OCI-LY1 (cell line): ENCODE measurements around the gene TRAPPC1.

Experiments
- H2AFZ ChIP-seq: fragments of 200-600 bp; sonication (generic), shearing (Covaris generic); 2 replicates; pipeline ENCODE4 v1.6.0; 2014; ENCODE audit warnings: antibody characterized with exemption, mild to moderate bottlenecking, low read length
- H3F3A ChIP-seq: fragments of 200-600 bp; sonication (generic), shearing (Covaris generic); 2 replicates; pipeline ENCODE4 v1.6.0; 2014; ENCODE audit warnings: mild to moderate bottlenecking, antibody characterized with exemption, low read length, moderate library complexity; ENCODE audit not compliant: insufficient read depth
- H3K27ac ChIP-seq: fragments of 200-600 bp; sonication (generic); 2 replicates; pipeline ENCODE4 v1.5.1; 2014; ENCODE audit warnings: low read length, mixed run types, mild to moderate bottlenecking, low read depth; ENCODE audit not compliant: poor library complexity, severe bottlenecking
- H3K27me3 ChIP-seq: fragments of 200-600 bp; sonication (generic); 2 replicates; pipeline ENCODE4 v1.6.0; 2014; ENCODE audit warnings: antibody characterized with exemption, mild to moderate bottlenecking, low read length, moderate library complexity; ENCODE audit not compliant: insufficient read depth
- H3K36me3 ChIP-seq: fragments of 200-600 bp; sonication (generic); 2 replicates; pipeline ENCODE4 v1.6.1; 2014; ENCODE audit warnings: mild to moderate bottlenecking, antibody characterized with exemption, low read length, moderate library complexity, mixed read lengths; ENCODE audit not compliant: insufficient read depth
- H3K4me1 ChIP-seq: fragments of 200-600 bp; sonication (generic); 2 replicates; pipeline ENCODE4 v1.5.1; 2014; ENCODE audit warnings: mild to moderate bottlenecking, low read length, moderate library complexity; ENCODE audit not compliant: insufficient read depth, severe bottlenecking
- H3K4me2 ChIP-seq: fragments of 200-600 bp; sonication (generic), shearing (Covaris generic); 2 replicates; pipeline ENCODE4 v1.6.1; 2014; ENCODE audit warnings: low read length
- H3K4me3 ChIP-seq: fragments of 200-600 bp; sonication (generic); 2 replicates; pipeline ENCODE4 v1.5.1; 2014; ENCODE audit warnings: low read length, low read depth, mild to moderate bottlenecking, mixed read lengths; ENCODE audit not compliant: poor library complexity, severe bottlenecking
- H3K79me2 ChIP-seq: fragments of 200-600 bp; shearing (Covaris generic); 2 replicates; pipeline ENCODE4 v1.6.1; 2016; ENCODE audit warnings: mixed run types, low read length, mixed read lengths; ENCODE audit not compliant: insufficient read depth
- H3K9ac ChIP-seq: fragments of 200-600 bp; sonication (generic), shearing (Covaris generic); 2 replicates; pipeline ENCODE4 v1.6.1; 2014; ENCODE audit warnings: mild to moderate bottlenecking, low read length, mixed read lengths
- H3K9me2 ChIP-seq: fragments of 200-600 bp; sonication (generic), shearing (Covaris generic); 2 replicates; pipeline ENCODE4 v1.6.1; 2014; ENCODE audit warnings: low read depth, mild to moderate bottlenecking, low read length, mixed read lengths
- H3K9me3 ChIP-seq: fragments of 200-600 bp; shearing (Covaris generic); 2 replicates; pipeline ENCODE4 v1.6.1; 2014; ENCODE audit warnings: low read length, mixed read lengths
- H4K20me1 ChIP-seq: fragments of 200-600 bp; sonication (generic), shearing (Covaris generic); 2 replicates; pipeline ENCODE4 v1.6.0; 2016; ENCODE audit warnings: mild to moderate bottlenecking, low read length; ENCODE audit not compliant: insufficient read depth
- EZH2 ChIP-seq: fragments of 200-600 bp; sonication (generic), shearing (Covaris generic); IDR thresholded peaks from 2 replicates; pipeline ENCODE4 v1.8.0; 2017; ENCODE audit warnings: borderline replicate concordance, mixed run types, mild to moderate bottlenecking, antibody characterized with exemption, low read length, moderate library complexity, mixed read lengths
- TF ChIP-seq, protein P1 (sequence below): fragments of 200-600 bp; sonication (generic), shearing (Covaris generic); IDR thresholded peaks from 2 replicates; pipeline ENCODE4 v1.5.1; 2017; ENCODE audit warnings: mild to moderate bottlenecking, antibody characterized with exemption, low read length, moderate library complexity, mixed read lengths

The TRAPPC1 gene

DNA sequence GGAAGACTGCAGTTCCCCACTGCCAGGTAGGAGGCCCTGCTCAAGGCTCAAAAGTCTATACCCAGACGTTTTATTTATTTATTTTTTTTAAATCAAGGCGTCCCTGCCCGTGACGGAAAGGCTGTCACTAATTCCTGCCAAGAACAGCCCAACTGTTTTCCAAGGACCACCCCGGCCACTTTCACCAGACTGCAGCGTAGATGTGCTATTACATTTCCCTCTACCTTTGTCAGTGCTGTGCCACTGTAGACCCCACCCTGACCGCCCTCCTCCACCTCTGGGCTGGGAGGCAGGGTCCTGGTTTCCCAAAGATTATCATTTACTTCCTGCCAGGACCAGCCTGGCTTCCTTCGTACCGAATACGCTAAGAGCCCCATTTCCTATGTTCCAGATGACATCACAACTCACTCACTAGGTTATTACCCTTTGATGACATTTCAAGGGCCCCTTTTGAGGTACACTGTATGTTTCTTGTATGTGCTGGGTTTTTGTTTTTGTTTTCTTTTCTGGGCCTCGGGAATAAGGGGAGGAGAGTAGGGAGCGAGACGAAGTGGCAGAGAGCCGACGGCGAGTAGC, 9.4 kb downstream of the TRAPPC1 start:
- Histone ChIP-seq H3K4me3 (peak overlapping the region; percentile 48), H4K20me1 (no peaks in the 10 kb centered on the region), H3K79me2 (no peaks in the 10 kb centered on the region), H2AFZ (no peak overlapping the region), H3F3A (no peaks in the 10 kb centered on the region), H3K4me1 (peaks cover 12% of the 10 kb centered on the region), H3K36me3 (no peaks in the 10 kb centered on the region), H3K9ac (peak overlapping the region; percentile 40; the same call in 1 of the 2 replicates), H3K9me2 (no peaks in the 10 kb centered on the region), H3K27me3 (no peaks in the 10 kb centered on the region), H3K9me3 (no peaks in the 10 kb centered on the region), H3K27ac (no peak overlapping the region), H3K4me2 (peak overlapping the region; percentile 64)
- TF ChIP-seq EZH2 = no peak

DNA sequence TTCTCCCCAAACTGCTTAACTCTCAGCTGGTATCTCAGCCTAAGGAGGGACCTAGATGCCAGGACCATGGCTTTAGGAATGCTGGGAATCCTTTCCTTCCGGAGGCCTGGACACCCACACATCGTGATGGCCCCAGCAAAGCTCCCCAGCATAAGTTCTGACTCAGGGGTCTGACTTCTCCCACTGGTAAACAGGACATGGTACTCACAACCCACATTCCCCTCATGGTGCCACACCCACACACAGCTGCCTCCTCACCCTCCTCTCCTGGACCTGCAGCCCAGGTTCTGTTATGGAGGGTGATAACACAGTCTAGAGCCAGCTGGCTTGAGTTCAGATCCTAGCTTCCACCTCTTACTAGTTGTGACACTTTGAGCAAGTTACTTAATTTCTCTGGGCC, 14.9 kb downstream of the TRAPPC1 start:
- H3K4me3 ChIP-seq = no peak overlapping the region
- H3K27me3 ChIP-seq = no peaks in the 10 kb centered on the region
- no peak overlapping the region for H3K4me2 ChIP-seq
- TF ChIP-seq EZH2 = no peak
- TF ChIP-seq, protein P1, sequence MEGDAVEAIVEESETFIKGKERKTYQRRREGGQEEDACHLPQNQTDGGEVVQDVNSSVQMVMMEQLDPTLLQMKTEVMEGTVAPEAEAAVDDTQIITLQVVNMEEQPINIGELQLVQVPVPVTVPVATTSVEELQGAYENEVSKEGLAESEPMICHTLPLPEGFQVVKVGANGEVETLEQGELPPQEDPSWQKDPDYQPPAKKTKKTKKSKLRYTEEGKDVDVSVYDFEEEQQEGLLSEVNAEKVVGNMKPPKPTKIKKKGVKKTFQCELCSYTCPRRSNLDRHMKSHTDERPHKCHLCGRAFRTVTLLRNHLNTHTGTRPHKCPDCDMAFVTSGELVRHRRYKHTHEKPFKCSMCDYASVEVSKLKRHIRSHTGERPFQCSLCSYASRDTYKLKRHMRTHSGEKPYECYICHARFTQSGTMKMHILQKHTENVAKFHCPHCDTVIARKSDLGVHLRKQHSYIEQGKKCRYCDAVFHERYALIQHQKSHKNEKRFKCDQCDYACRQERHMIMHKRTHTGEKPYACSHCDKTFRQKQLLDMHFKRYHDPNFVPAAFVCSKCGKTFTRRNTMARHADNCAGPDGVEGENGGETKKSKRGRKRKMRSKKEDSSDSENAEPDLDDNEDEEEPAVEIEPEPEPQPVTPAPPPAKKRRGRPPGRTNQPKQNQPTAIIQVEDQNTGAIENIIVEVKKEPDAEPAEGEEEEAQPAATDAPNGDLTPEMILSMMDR = no peak
- H3K9ac ChIP-seq = no peak overlapping the region
- H3K9me2 ChIP-seq = no peaks in the 10 kb centered on the region
- H4K20me1 ChIP-seq = no peaks in the 10 kb centered on the region
- H3K9me3 ChIP-seq = no peaks in the 10 kb centered on the region
- peaks cover 8% of the 10 kb centered on the region; the same call in 1 of the 2 replicates for H3K36me3 ChIP-seq
- H3F3A ChIP-seq = no peaks in the 10 kb centered on the region
- H3K4me1 ChIP-seq = peaks cover 22% of the 10 kb centered on the region
- H3K27ac ChIP-seq = no peak overlapping the region
- H3K79me2 ChIP-seq = no peaks in the 10 kb centered on the region
- no peak overlapping the region for H2AFZ ChIP-seq

DNA sequence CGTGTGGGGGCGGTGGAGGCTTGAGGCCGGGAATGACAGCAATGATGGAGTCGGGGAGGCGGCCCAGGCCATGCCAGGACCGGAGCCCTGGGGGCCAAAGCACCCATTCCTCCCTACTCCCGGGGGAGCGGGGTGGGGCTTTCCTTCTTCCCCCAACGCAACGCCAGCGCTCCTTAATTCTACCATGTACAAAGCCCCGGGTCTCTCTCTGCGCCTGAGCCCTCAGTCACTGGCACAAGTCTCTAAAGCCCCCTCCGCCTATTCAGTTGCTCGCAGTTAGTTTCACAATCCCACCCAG, 15.4 kb downstream of the TRAPPC1 start:
- no peak for TF ChIP-seq EZH2
- TF ChIP-seq, protein P1 = no peak
- Histone ChIP-seq H2AFZ (0 out of 2 replicates have a peak overlapping the region, but pooled peaks have one; percentile 59), H3K27me3 (no peaks in the 10 kb centered on the region), H4K20me1 (no peaks in the 10 kb centered on the region), H3K27ac (peak overlapping the region; percentile 63), H3K9me2 (no peaks in the 10 kb centered on the region), H3K4me3 (peak overlapping the region; percentile 67), H3K36me3 (peaks cover 13% of the 10 kb centered on the region; the same call in 1 of the 2 replicates), H3K4me2 (peak overlapping the region; percentile 96), H3K9me3 (no peaks in the 10 kb centered on the region), H3K4me1 (peaks cover 22% of the 10 kb centered on the region), H3K9ac (peak overlapping the region; percentile 77), H3F3A (no peaks in the 10 kb centered on the region), H3K79me2 (no peaks in the 10 kb centered on the region)
